ENCODE measurements around the gene GABRA5. TPM values are rescaled to one million over a fixed set of nuclear protein-coding genes. Genes with fewer than 3 reads are reported as not detected.

GABRA5 gene
- total RNA-seq, 1 donor from 2014 or later, result not detected

GRCh38 chr15:26882112-26882511, 15.2 kb downstream of the GABRA5 start:
- FAIRE-seq (no peak), DNase-seq (ENCODE audit: low read depth) (no peak)
- Histone ChIP-seq H3K36me3 (ENCODE audit: control insufficient read depth, insufficient read depth, low read length) (no peaks in the 10 kb centered on the region), H3K27me3 (ENCODE audit: control insufficient read depth, insufficient read depth, low read length) (no peaks in the 10 kb centered on the region), H3K4me3 (ENCODE audit: low read depth, low read length) (no peak overlapping the region)
- TF ChIP-seq, protein P1, sequence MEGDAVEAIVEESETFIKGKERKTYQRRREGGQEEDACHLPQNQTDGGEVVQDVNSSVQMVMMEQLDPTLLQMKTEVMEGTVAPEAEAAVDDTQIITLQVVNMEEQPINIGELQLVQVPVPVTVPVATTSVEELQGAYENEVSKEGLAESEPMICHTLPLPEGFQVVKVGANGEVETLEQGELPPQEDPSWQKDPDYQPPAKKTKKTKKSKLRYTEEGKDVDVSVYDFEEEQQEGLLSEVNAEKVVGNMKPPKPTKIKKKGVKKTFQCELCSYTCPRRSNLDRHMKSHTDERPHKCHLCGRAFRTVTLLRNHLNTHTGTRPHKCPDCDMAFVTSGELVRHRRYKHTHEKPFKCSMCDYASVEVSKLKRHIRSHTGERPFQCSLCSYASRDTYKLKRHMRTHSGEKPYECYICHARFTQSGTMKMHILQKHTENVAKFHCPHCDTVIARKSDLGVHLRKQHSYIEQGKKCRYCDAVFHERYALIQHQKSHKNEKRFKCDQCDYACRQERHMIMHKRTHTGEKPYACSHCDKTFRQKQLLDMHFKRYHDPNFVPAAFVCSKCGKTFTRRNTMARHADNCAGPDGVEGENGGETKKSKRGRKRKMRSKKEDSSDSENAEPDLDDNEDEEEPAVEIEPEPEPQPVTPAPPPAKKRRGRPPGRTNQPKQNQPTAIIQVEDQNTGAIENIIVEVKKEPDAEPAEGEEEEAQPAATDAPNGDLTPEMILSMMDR (IDR thresholded peaks at IDR 0.05; ENCODE audit: insufficient read depth, low read length, severe bottlenecking), result no peak

DNA sequence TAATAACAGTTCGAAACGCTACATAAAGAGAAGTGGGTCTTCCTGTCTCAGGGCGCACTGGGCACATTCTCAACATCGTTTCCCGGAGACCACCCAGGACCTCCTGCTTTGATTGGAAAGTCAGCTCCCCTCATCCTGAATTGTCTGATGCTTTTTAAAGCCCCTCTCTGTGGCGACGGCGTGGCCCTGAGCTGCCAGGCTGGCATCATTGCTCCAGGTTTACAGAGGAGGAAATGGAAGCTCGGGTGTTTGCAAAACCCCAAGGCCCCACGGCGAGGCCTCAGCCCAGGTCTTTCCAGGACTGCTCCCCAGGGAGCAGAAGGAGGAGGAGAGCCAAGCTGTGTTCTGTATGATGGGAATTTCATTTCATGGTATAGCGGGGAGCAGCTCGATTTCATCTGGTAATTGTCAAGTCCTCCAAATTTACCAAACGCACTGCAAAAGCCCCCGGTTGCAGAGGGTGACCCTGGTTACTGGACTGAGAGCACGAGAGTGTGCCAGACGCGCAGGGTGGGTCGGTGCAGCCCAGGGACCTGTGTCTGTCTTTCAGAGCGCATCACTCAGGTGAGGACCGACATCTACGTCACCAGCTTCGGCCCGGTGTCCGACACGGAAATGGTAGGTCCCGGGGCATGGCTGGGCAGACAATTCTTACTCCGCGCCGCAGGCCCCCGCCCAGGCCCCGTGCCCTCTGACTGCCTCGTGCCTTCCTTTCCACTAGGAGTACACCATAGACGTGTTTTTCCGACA, 15.9 kb downstream of the GABRA5 start:
- FAIRE-seq (no peak), DNase-seq (ENCODE audit: low read depth) (no peak)
- TF ChIP-seq, protein P1 (IDR thresholded peaks at IDR 0.05; ENCODE audit: insufficient read depth, low read length, severe bottlenecking), result no peak
- no peaks in the 10 kb centered on the region for H3K27me3 ChIP-seq (ENCODE audit: control insufficient read depth, insufficient read depth, low read length)
- no peak overlapping the region for H3K4me3 ChIP-seq (ENCODE audit: low read depth, low read length)
- no peaks in the 10 kb centered on the region for H3K36me3 ChIP-seq (ENCODE audit: control insufficient read depth, insufficient read depth, low read length)

DNA sequence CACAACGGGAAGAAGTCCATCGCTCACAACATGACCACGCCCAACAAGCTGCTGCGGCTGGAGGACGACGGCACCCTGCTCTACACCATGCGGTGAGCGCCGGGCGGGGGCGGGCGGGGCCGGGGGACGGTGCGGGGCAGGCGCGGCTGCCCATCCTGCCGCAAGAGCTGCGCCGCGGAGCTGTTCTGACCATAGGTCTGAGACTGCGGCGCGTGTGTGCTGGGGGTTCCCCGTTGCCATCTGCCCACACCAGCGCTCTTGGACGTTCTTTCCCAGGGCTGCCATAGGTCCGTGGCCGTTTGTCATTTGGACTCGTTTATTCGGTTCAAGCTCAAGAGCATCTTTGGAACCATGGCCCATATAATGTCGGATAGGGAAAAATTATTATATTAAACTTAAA, 16.6 kb downstream of the GABRA5 start:
- TF ChIP-seq, protein P1 (IDR thresholded peaks at IDR 0.05; ENCODE audit: insufficient read depth, low read length, severe bottlenecking), result no peak
- Histone ChIP-seq H3K4me3 (ENCODE audit: low read depth, low read length) (no peak overlapping the region), H3K27me3 (ENCODE audit: control insufficient read depth, insufficient read depth, low read length) (no peaks in the 10 kb centered on the region), H3K36me3 (ENCODE audit: control insufficient read depth, insufficient read depth, low read length) (no peaks in the 10 kb centered on the region)
- DNase-seq (ENCODE audit: low read depth), result no peak
- no peak for FAIRE-seq

- no peak for FAIRE-seq
Measured at GRCh38 chr15:26886566-26886965, 19.7 kb downstream of the GABRA5 start.

GRCh38 chr15:26887926-26888666, 21.2 kb downstream of the GABRA5 start:
- DNase-seq (ENCODE audit: low read depth), result no peak
- no peak for FAIRE-seq

More at GRCh38 chr15:26886566-26886965, 19.7 kb downstream of the GABRA5 start:
- TF ChIP-seq, protein P1 (IDR thresholded peaks at IDR 0.05; ENCODE audit: insufficient read depth, low read length, severe bottlenecking), result no peak
- Histone ChIP-seq H3K27me3 (ENCODE audit: control insufficient read depth, insufficient read depth, low read length) (no peaks in the 10 kb centered on the region), H3K36me3 (ENCODE audit: control insufficient read depth, insufficient read depth, low read length) (no peaks in the 10 kb centered on the region), H3K4me3 (ENCODE audit: low read depth, low read length) (no peak overlapping the region)
- DNase-seq (ENCODE audit: low read depth), result no peak

More at GRCh38 chr15:26887926-26888666, 21.2 kb downstream of the GABRA5 start:
- Histone ChIP-seq H3K27me3 (ENCODE audit: control insufficient read depth, insufficient read depth, low read length) (no peaks in the 10 kb centered on the region), H3K36me3 (ENCODE audit: control insufficient read depth, insufficient read depth, low read length) (no peaks in the 10 kb centered on the region), H3K4me3 (ENCODE audit: low read depth, low read length) (no peak overlapping the region)
- TF ChIP-seq, protein P1 (IDR thresholded peaks at IDR 0.05; ENCODE audit: insufficient read depth, low read length, severe bottlenecking), result no peak

Data from bronchial epithelial cell (primary cell).